Activated T-cell treated with anti-CD3 and anti-CD28 coated beads for 48 hours (primary cell): ENCODE measurements around the gene MVB12B.
A peak's percentile ranks its signal among the peaks of the same experiment; 100 is the strongest.

Source experiments
- DNase-seq: peaks from one replicate; pipeline ENCODE4 v3.0.0-alpha.2; 2020; ENCODE audit warnings: low read depth

Gene MVB12B

GRCh38 chr9:126505697-126506346 is 179.2 kb downstream of the MVB12B start:
- DNase-seq: no peak

DNA sequence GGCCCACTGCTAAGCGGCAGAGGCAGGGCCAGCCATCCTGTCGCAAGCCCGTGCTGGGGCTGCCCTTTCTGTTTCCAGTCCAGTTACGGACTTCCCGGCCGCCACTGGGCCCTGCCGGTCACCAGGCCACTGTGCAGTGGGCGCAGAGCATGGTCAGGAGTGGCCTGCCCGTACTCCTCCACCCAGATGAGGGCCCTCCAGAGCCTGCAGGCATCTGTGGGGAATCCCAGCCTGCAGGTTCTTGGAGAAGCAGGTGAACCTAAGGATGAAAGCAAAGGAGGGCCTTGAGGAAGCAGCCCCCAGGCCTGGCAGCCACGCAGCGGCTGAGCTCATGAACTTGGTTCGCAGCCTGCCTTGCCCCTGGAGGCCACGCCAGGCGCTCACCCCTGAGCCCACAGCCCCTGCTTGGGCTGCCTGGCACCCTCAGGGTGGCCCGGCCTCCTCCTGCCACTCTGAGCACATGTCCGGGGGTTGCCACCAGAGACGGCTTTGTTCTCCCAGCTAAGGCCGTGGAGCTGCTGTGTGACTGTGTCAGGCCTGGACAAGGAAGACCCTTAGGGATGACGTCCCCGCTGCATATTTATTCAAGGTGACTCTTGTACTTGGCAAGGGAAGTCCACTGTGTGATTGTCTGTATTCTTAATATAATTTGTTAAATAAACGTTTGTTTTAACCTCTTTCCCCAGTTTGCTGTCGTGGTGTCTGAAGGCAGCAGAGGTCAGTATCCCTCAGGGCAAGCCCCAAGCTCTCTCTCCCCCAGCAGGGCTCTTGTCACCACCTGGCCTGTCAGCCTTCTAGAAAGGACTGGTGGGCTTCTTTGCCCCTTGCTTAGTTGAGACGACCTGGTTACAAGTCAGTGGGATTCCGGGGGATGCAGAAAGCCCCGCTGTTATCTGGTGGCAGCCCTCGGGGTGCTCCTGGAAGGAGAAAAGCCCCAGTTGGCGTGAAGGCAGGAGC is 180.0 kb downstream of the MVB12B start:
- DNase-seq: no peak

DNA sequence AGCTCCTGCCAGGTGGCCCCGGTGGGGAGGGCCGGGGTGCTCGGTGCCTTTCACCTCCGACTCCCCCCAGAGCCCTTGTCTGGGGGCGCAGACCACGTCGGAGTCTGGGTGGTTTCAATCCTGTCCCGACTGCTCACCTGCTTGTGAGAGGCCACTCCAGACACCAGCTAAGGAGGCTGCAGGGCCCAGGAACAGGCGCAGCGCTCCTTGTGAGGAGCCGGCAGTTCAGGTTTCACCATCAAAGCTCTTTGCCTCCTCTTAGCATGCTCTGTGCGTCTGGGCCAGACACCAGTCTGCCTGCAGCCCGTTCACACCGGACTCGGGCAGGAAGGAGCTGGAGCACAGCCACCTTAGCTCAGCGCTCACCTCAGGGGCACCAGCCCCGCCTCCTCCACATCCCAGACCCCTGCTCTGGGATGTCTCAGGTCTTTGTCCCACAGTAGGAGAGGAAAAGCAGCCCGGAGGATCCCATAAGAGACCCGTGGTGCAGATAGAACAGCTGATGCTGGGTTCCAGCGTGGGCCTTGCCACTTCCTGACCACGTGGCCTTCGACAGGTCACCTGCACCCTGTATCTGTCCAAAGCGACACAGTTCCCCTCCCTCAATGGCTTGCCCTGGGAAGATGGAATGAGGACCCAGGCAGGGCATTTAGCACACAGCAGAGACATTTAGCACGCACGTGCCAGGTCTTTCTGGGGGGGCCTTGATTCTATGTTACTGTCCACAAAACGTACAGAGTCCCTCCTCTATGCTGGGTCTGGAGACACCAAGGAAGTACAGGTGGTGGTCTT is 180.9 kb downstream of the MVB12B start:
- no peak for DNase-seq

DNA sequence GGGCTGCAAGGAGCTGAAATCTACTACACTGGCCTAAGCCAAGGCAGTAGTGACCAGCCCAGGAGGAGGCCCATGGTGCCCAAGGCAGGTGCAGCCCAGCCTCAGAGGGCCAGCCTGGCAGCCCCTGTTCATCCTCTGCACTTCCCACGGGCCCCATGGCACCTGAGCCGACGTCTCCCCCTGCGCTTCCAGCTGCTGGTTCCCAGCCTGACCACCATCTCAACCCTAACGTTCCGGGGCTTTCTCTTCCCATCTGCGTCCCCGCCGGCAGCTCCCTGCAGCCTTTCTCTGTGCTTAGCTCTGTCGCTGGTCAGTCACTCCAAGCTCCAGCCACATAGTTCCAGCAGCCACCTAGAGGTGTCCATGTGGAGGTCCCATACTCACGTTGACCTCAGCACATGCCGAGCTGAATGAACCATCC is 181.6 kb downstream of the MVB12B start:
- DNase-seq: no peak

GRCh38 chr9:126508928-126509327 is 182.3 kb downstream of the MVB12B start:
- DNase-seq: no peak

- no peak for DNase-seq
Observed at GRCh38 chr9:126509718-126510117, 183.1 kb downstream of the MVB12B start.

- DNase-seq: no peak
Observed at GRCh38 chr9:126510564-126510963, 183.9 kb downstream of the MVB12B start.

- no peak for DNase-seq
Observed at GRCh38 chr9:126511411-126511810, 184.8 kb downstream of the MVB12B start.

DNA sequence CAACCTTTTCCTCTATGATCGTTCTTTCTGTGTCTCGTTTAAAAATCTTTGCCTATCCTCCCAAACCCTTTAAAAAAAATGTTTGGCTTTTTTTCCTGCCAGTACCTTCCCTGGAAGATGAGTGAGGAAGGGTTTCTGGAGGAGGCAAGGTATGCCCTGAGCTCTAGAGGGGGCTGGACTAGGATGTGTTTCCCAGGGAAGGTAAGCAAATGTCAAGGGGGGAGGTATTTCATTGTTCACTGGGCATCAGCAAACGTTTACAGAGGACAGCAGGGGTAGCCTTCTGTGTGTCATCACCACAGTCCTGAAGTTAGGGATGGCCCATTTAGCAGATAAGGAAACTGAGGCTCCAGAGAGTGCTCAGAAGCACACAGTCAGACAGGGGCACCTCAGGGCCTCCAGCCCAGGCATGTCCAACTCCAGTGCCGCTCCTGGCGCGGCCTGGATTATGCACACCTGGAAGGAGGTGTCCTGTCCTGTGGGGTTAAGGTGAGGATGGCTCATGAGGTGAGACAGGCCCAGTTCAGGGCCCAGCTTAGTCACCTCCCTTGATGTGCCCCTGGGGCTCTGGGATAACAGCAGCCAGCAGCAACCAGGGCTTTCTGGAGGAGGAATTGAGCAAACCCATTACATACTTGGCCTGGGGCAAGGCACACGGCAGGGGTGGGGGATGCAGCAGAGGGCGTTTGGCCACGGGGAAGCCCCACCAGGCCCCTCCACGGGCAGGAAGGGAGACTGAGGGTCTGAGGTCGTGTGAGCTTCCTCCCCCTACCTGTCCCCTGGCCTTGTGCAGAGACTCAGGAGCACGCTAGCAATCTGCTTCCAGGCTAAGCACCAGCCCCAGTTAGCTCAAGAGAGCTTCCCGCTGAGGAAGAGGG is 186.8 kb downstream of the MVB12B start:
- DNase-seq: no peak

DNA sequence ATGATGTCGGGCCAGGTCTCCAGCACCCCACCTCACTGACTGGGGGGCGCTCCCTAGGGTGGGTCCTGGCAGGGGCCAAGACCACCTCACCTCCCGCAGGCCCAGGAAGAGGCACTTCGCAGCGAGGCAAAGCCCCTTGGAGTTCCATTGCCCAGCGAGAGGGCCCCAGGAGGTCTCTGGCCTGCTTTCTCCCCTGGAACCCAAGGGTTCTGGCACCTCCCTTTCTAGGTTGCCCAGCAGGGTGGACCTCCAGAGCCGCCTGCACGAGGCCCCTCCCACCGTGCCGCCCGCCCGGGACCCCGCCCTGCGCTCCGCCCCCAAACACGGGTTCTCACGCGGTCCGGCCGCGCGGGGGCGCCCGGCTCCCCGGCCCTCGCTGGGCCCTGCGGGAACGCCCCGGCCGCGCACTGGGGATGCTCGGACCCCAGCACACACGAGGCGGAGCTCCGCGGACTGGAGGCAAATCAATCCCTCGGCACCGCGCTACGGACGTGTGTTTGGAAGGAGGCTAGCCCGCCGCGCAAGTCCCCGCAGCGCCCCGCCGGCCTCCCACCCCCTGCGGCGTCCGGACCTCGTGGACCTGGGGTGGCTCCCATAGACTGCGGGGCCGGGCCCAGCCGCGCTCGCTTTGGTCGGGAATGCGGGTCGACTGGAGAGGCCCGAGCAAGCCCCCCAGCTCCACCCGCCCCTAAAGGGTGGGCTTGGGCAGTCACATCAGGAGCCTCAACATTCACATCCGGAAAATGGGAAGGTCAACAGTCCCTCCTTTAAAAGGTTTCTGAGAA is 187.6 kb downstream of the MVB12B start:
- peak; percentile 63 for DNase-seq

GRCh38 chr9:126515001-126515872 is 188.6 kb downstream of the MVB12B start:
- no peak for DNase-seq

DNA sequence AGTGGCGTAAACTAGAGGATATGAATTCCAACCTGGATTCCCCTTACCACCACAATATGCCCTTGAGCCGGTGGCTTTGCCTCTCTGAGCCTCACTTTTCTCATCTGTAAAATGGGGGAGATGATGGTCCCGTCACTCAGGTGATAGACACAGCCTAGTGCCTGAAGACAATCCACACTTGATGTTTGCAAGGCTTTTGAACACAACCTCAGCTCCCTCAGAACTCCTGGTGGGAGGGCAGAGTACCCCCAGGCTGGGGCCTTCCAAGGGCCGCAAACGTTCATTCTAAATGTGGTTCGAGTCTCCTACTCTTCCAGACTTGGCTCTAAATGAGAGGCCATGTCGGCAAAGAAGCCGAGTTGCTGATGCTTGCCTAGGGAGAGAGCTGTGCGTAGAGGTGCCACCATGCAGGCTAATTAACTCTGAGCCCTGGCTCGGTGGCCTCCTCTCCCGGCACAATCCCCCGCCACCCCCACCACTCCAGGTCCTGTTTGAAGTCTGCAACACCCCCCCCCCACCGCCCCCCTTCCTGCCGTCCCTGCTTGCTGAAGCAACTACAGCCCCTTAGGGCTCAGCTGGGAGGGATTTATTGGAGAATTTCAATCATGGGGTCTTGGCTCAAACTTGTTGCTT is 189.4 kb downstream of the MVB12B start:
- DNase-seq: no peak

- DNase-seq: no peak
Observed at GRCh38 chr9:126516561-126516935, 189.9 kb downstream of the MVB12B start.

- peak; percentile 55 for DNase-seq
Observed at GRCh38 chr9:126516936-126517832, 190.6 kb downstream of the MVB12B start.

DNA sequence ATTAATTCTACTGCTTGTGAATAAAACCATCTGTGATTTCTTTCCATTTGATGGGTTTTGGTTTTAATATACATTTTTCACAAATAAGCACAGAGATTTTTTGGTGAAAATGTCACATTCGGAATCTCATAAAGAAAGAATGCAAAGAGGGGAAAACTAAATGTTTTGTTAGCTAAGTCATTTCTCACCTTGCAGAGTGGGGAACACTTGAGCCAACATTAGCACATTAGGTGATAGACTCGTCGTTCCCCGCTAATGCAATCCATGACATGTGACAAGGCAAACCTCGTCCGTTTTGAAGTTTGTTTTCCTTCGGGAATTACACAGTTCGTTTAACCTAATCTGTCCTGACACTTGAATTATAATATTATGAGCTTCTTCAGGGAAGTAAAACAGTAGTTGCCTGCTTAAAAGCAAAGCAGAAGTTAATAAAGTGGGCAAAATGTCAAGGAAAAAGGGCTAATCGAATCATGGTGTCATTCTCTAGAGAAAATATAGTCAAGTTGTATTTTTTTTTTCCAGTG is 191.3 kb downstream of the MVB12B start:
- no peak for DNase-seq

- DNase-seq: no peak
Observed at GRCh38 chr9:126518763-126519162, 192.1 kb downstream of the MVB12B start.

- DNase-seq: peak; percentile 13
Observed at GRCh38 chr9:126519660-126520420, 193.2 kb downstream of the MVB12B start.
